Astrocyte (in vitro differentiated cells and primary cell): ENCODE data around the gene SLC6A1.

Source experiments
- CTCF ChIP-seq: IDR thresholded peaks from 2 replicates; pipeline ENCODE4 v1.5.1; 2011; ENCODE audit warnings: low read depth, mild to moderate bottlenecking, inconsistent platforms, low read length, moderate library complexity; ENCODE audit not compliant: insufficient read depth
- EZH2 ChIP-seq: IDR thresholded peaks from 2 replicates; pipeline ENCODE4 v1.6.1; 2012; ENCODE audit warnings: mild to moderate bottlenecking, low read length, inconsistent platforms; ENCODE audit not compliant: insufficient read depth

GRCh38 chr3:10976770-10977169 is 15.8 kb upstream of the SLC6A1 start:
- TF ChIP-seq CTCF (no peak), EZH2 (no peak)
